Measurements from ENCODE around the gene HNMT.
"Not testable (repeated sequence)": the region's sequence is repeated elsewhere in the genome, so short reads cannot be mapped to it uniquely, and the experiment has no call there.

HNMT gene

GRCh38 chr2:137947032-137947727, 17.1 kb upstream of the HNMT start:
- DNase-seq: no peak

- peak; percentile 48 for DNase-seq
Measured at GRCh38 chr2:137947728-137948336, 16.4 kb upstream of the HNMT start.

GRCh38 chr2:137948894-137949293, 15.4 kb upstream of the HNMT start:
- no peak for DNase-seq

GRCh38 chr2:137950238-137950637, 14.0 kb upstream of the HNMT start:
- no peak for DNase-seq

GRCh38 chr2:137951586-137951985, 12.7 kb upstream of the HNMT start:
- DNase-seq: no peak

GRCh38 chr2:137952586-137953129, 11.6 kb upstream of the HNMT start:
- no peak for DNase-seq

- DNase-seq: no peak
Measured at GRCh38 chr2:137955536-137955935, 8.7 kb upstream of the HNMT start.

GRCh38 chr2:137957033-137957432, 7.2 kb upstream of the HNMT start:
- no peak for DNase-seq

- DNase-seq: no peak
Measured at GRCh38 chr2:137959166-137959565, 5.1 kb upstream of the HNMT start.

GRCh38 chr2:137960223-137960622, 4.0 kb upstream of the HNMT start:
- DNase-seq: no peak

- no peak for DNase-seq
Measured at GRCh38 chr2:137961602-137962001, 2.7 kb upstream of the HNMT start.

GRCh38 chr2:137963535-137964065, 673 bp upstream of the HNMT start:
- DNase-seq: no peak

GRCh38 chr2:137964859-137965459, 686 bp downstream of the HNMT start:
- DNase-seq: no peak

- DNase-seq: no peak
Measured at GRCh38 chr2:137966043-137966442, 1.8 kb downstream of the HNMT start.

- DNase-seq: no peak
Measured at GRCh38 chr2:137967042-137967441, 2.8 kb downstream of the HNMT start.

GRCh38 chr2:137968477-137969417, 4.5 kb downstream of the HNMT start:
- DNase-seq: no peak

- peak; percentile 13 for DNase-seq
Measured at GRCh38 chr2:137969418-137969765, 5.1 kb downstream of the HNMT start.

GRCh38 chr2:137969876-137970275, 5.6 kb downstream of the HNMT start:
- DNase-seq: no peak

GRCh38 chr2:137971259-137971658, 7.0 kb downstream of the HNMT start:
- DNase-seq: not testable (repeated sequence)

- no peak for DNase-seq
Measured at GRCh38 chr2:137973280-137973679, 9.0 kb downstream of the HNMT start.

- no peak for DNase-seq
Measured at GRCh38 chr2:137975280-137976271, 11.3 kb downstream of the HNMT start.

GRCh38 chr2:137976274-137976673, 12.0 kb downstream of the HNMT start:
- DNase-seq: no peak
